HG03520 (cell line): ENCODE results near the gene TRAK1.
A peak's percentile ranks its signal among the peaks of the same experiment; 100 is the strongest.
"Not testable (repeated sequence)": the region's sequence is repeated elsewhere in the genome, so short reads cannot be mapped to it uniquely, and the experiment has no call there.

Experiments used
- ATAC-seq: cut with Tn5 transposase; IDR thresholded peaks from one replicate; pipeline ENCODE4 v1.9.1; 2021; ENCODE audit warnings: mild to moderate bottlenecking, moderate library complexity; ENCODE audit not compliant: unreplicated experiment

The TRAK1 gene

GRCh38 chr3:42096796-42097565 is 5.8 kb downstream of the TRAK1 start:
- no peak for ATAC-seq

GRCh38 chr3:42097566-42097946 is 6.4 kb downstream of the TRAK1 start:
- no peak for ATAC-seq

GRCh38 chr3:42098171-42098570 is 7.0 kb downstream of the TRAK1 start:
- no peak for ATAC-seq

GRCh38 chr3:42099020-42099765 is 8.0 kb downstream of the TRAK1 start:
- ATAC-seq = no peak

- ATAC-seq = no peak
Measured at GRCh38 chr3:42101048-42101447, 9.9 kb downstream of the TRAK1 start.

- no peak for ATAC-seq
Measured at GRCh38 chr3:42101481-42101880, 10.3 kb downstream of the TRAK1 start.

- no peak for ATAC-seq
Measured at GRCh38 chr3:42102571-42102970, 11.4 kb downstream of the TRAK1 start.

GRCh38 chr3:42103921-42104665 is 12.9 kb downstream of the TRAK1 start:
- ATAC-seq = not testable (repeated sequence)

- ATAC-seq = not testable (repeated sequence)
Measured at GRCh38 chr3:42105994-42106393, 14.8 kb downstream of the TRAK1 start.

GRCh38 chr3:42106646-42107045 is 15.5 kb downstream of the TRAK1 start:
- ATAC-seq = no peak

GRCh38 chr3:42110631-42111030 is 19.5 kb downstream of the TRAK1 start:
- no peak for ATAC-seq

GRCh38 chr3:42114130-42114725 is 23.1 kb downstream of the TRAK1 start:
- ATAC-seq = no peak

GRCh38 chr3:42115215-42115614 is 24.1 kb downstream of the TRAK1 start:
- ATAC-seq = no peak

- ATAC-seq = no peak
Measured at GRCh38 chr3:42115946-42116345, 24.8 kb downstream of the TRAK1 start.

- no peak for ATAC-seq
Measured at GRCh38 chr3:42116466-42116865, 25.3 kb downstream of the TRAK1 start.

GRCh38 chr3:42117175-42118008 is 26.2 kb downstream of the TRAK1 start:
- no peak for ATAC-seq

GRCh38 chr3:42118762-42119361 is 27.7 kb downstream of the TRAK1 start:
- ATAC-seq = peak; percentile 49

GRCh38 chr3:42119561-42120355 is 28.6 kb downstream of the TRAK1 start:
- no peak for ATAC-seq

GRCh38 chr3:42120866-42121265 is 29.7 kb downstream of the TRAK1 start:
- ATAC-seq = no peak
